Left ventricle myocardium inferior (tissue), 1 donor: ENCODE data around the gene MYL10. TPM values are rescaled to one million over a fixed set of nuclear protein-coding genes. Genes with fewer than 3 reads are reported as not detected.

Source experiments
- DNase-seq: peaks from one replicate; pipeline ENCODE4 v3.0.0-alpha.2; 2020
- H3K27ac ChIP-seq: fragments of 200-600 bp; replicated peaks from 2 replicates; pipeline ENCODE4 v1.8.0; 2021
- H3K27me3 ChIP-seq: fragments of 200-600 bp; 2 replicates; pipeline ENCODE4 v1.8.0; 2021; ENCODE audit warnings: low read depth
- H3K36me3 ChIP-seq: fragments of 200-600 bp; 2 replicates; pipeline ENCODE4 v1.8.0; 2021
- H3K4me1 ChIP-seq: fragments of 200-600 bp; 2 replicates; pipeline ENCODE4 v1.8.0; 2021
- H3K4me3 ChIP-seq: fragments of 200-600 bp; 2 replicates; pipeline ENCODE4 v1.8.0; 2021; ENCODE audit warnings: mild to moderate bottlenecking, moderate library complexity
- H3K9me3 ChIP-seq: fragments of 200-600 bp; replicated peaks from 2 replicates; pipeline ENCODE4 v1.8.0; 2021
- CTCF ChIP-seq: fragments of 200-600 bp; IDR thresholded peaks from 2 replicates; pipeline ENCODE4 v1.8.0; 2021; ENCODE audit warnings: antibody characterized with exemption, mild to moderate bottlenecking, borderline replicate concordance
- intact Hi-C: fragments of 100-400 bp; cut with micrococcal nuclease; formaldehyde crosslinking; loops from one replicate; pipeline ENCODE4 v1.11.0; 2022
- long read RNA-seq: library from polyadenylated mRNA; unstranded; transcript quantifications from one replicate; pipeline ENCODE4 v2.0.0, GENCODE V29; 2021
- total RNA-seq: library from RNA; stranded (reverse); fragmentation: NEBNext Ultra II Directional; extraction: Animal tissue kit (Norgen Biotek cat#: 25700); gene quantifications from one replicate; pipeline ENCODE4 v1.2.1, GENCODE V29; 2021
- donor health status: DM: no; HTN: yes; CAD: no; lungs with severe emphysema.

MYL10 gene
- total RNA-seq = not detected
- long read RNA-seq = 0 reads

DNA sequence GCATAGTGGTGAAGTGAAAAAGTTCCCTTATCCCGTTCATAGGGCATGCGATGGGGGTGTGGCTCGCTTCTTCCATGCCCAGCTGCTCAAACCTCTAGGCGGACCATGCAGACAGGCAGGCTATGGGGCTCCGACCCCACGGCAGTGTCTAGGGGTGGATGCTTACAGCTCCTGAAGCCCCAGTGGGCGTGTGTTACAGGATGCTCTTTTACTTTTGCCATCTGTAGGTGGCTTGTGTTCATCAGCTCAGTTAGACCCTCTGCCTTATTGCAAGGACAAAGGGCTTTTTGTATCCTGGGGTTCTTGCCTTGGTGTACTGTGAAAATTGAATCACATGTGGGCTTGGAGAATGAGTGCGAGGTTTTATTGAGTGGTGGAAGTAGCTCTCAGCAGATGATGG is at the start of gene MYL10:
TSS of gene MYL10 (minus strand) at position 126 of the 400 bp plus-strand sequence. CDS start 178 bp downstream, outside the sequence.
- intact Hi-C loops = no loop called here
- Histone ChIP-seq H3K4me1 (no peaks in the 10 kb centered on the region), H3K36me3 (no peaks in the 10 kb centered on the region), H3K4me3 (no peak within 1 kb of the TSS), H3K27me3 (peaks cover 48% of the 10 kb centered on the region), H3K27ac (no peak within 1 kb of the TSS), H3K9me3 (peaks cover 6% of the 10 kb centered on the region)
- DNase-seq = no peak
- no peak for TF ChIP-seq CTCF

- TF ChIP-seq CTCF = no peak
- no peak overlapping the region for H3K4me3 ChIP-seq
- H3K4me1 ChIP-seq = peaks cover 16% of the 10 kb centered on the region
- H3K9me3 ChIP-seq = no peaks in the 10 kb centered on the region
- no peak overlapping the region for H3K27ac ChIP-seq
- intact Hi-C loops = no loop called here
- H3K36me3 ChIP-seq = no peaks in the 10 kb centered on the region
- H3K27me3 ChIP-seq = no peaks in the 10 kb centered on the region
- DNase-seq = no peak
Measured at GRCh38 chr7:101678658-101679057, 49.6 kb upstream of the MYL10 start.

DNA sequence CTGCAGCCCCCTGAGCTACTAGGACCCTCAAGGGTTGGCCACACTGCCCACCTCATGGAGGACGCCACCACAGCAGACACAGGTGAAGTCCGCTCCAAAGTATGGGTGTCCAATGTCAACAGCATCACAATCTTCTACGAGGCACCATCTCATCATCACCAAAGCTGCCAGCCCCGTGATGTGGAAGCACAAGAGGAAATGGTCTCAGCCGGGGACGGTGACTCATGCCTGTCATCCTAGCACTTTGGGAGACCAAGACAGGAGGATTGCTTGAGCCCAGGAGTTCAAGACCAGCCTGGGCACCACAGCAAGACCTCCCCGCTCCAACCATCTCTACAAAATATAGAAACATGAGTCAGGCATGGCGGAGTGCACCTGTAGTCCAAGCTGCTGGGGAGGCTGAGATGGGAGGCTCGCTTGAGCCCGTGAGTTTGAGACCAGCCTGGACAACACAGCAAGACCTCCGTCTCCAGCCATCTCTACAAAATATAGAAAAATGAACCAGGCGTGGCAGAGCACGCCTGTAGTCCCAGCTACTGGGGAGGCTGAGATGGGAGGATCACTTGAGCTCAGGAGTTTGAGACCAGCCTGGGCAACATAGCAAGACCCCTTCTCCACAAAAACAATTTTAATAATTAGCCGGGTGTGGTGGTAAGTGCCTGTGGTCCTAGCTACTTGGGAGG is 48.8 kb upstream of the MYL10 start:
- Histone ChIP-seq H3K9me3 (peaks cover 4% of the 10 kb centered on the region), H3K36me3 (no peaks in the 10 kb centered on the region), H3K27ac (no peak overlapping the region), H3K4me3 (no peak overlapping the region), H3K27me3 (no peaks in the 10 kb centered on the region), H3K4me1 (peaks cover 16% of the 10 kb centered on the region)
- no peak for TF ChIP-seq CTCF
- no peak for DNase-seq
- intact Hi-C loops = no loop called here

GRCh38 chr7:101677391-101677790 is 48.3 kb upstream of the MYL10 start:
- intact Hi-C loops = no loop called here
- DNase-seq = no peak
- Histone ChIP-seq H3K4me1 (peaks cover 17% of the 10 kb centered on the region), H3K36me3 (no peaks in the 10 kb centered on the region), H3K9me3 (peaks cover 4% of the 10 kb centered on the region), H3K4me3 (no peak overlapping the region), H3K27me3 (no peaks in the 10 kb centered on the region), H3K27ac (no peak overlapping the region)
- no peak for TF ChIP-seq CTCF

GRCh38 chr7:101676956-101677355 is 47.9 kb upstream of the MYL10 start:
- H3K4me1 ChIP-seq = peaks cover 21% of the 10 kb centered on the region
- H3K4me3 ChIP-seq = no peak overlapping the region
- intact Hi-C loops = no loop called here
- no peak for TF ChIP-seq CTCF
- no peak overlapping the region for H3K27ac ChIP-seq
- no peaks in the 10 kb centered on the region for H3K36me3 ChIP-seq
- H3K9me3 ChIP-seq = peaks cover 4% of the 10 kb centered on the region
- no peak for DNase-seq
- H3K27me3 ChIP-seq = no peaks in the 10 kb centered on the region
